Endothelial cell of umbilical vein (primary cell): ENCODE results near the gene MB21D2.

ENCODE experiments used
- EZH2 ChIP-seq: IDR thresholded peaks from 2 replicates; pipeline ENCODE4 v1.6.1; 2012; ENCODE audit warnings: borderline replicate concordance, low read depth, mild to moderate bottlenecking, moderate library complexity, low read length, inconsistent platforms; ENCODE audit not compliant: severe bottlenecking
- FOS ChIP-seq: IDR thresholded peaks from 2 replicates; pipeline ENCODE4 v1.6.1; 2011; ENCODE audit warnings: mild to moderate bottlenecking, low read length, moderate library complexity, borderline replicate concordance; ENCODE audit not compliant: insufficient read depth
- MYC ChIP-seq: IDR thresholded peaks from one replicate; pipeline ENCODE4 v1.6.1; 2011; ENCODE audit warnings: mild to moderate bottlenecking, low read depth, low read length
- POLR2A ChIP-seq: IDR thresholded peaks from 2 replicates; pipeline ENCODE4 v1.6.1; 2012; ENCODE audit warnings: low read depth, mild to moderate bottlenecking, control low read depth, low read length
- POLR2AphosphoS5 ChIP-seq: IDR thresholded peaks from 2 replicates; pipeline ENCODE4 v1.6.1; 2012; ENCODE audit warnings: low read depth, mild to moderate bottlenecking, control low read depth, low read length, moderate library complexity; ENCODE audit not compliant: insufficient read depth
- TF ChIP-seq, protein P1 (sequence below), 2 donors: IDR thresholded peaks; 1 replicate in 1 of 2; 2 replicates in 1 of 2; pipeline ENCODE4 v1.5.1; 2011; ENCODE audit warnings: low read length in 2 of 2, mild to moderate bottlenecking in 2 of 2, moderate library complexity in 2 of 2, control low read depth in 1 of 2, inconsistent platforms in 1 of 2, low read depth in 1 of 2; ENCODE audit not compliant: insufficient read depth in 1 of 2; ENCODE audit errors: extremely low read depth in 1 of 2
- TF ChIP-seq, protein P2 (sequence below): IDR thresholded peaks from 2 replicates; pipeline ENCODE4 v1.6.1; 2011; ENCODE audit not compliant: insufficient read depth, insufficient read length

DNA sequence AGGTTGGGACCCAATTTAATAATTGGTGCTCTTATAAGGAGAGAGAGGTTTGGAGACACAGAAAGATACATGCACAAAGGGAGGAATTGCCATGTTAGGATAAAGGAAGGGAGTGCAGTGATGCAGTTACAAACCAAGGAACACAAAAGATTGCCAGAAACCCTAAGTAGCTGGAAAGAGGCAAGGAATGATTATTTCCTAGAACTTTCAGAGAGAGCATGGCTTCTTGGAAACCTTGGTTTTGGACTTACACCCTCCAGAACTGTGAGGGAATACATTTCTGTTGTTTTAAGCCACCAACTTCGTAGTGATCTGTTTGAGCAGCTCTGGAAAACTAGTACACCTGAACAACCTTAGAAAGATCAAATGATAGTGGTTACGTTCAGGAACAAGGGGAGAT lies 25.0 kb upstream of the MB21D2 start:
- TF ChIP-seq, protein P1, sequence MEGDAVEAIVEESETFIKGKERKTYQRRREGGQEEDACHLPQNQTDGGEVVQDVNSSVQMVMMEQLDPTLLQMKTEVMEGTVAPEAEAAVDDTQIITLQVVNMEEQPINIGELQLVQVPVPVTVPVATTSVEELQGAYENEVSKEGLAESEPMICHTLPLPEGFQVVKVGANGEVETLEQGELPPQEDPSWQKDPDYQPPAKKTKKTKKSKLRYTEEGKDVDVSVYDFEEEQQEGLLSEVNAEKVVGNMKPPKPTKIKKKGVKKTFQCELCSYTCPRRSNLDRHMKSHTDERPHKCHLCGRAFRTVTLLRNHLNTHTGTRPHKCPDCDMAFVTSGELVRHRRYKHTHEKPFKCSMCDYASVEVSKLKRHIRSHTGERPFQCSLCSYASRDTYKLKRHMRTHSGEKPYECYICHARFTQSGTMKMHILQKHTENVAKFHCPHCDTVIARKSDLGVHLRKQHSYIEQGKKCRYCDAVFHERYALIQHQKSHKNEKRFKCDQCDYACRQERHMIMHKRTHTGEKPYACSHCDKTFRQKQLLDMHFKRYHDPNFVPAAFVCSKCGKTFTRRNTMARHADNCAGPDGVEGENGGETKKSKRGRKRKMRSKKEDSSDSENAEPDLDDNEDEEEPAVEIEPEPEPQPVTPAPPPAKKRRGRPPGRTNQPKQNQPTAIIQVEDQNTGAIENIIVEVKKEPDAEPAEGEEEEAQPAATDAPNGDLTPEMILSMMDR (IDR thresholded peaks at IDR 0.05; ENCODE audit: extremely low read depth in 1 of 2, insufficient read depth in 1 of 2, low read depth in 1 of 2, low read length in 2 of 2), result no peak
- TF ChIP-seq POLR2AphosphoS5 (no peak), POLR2A (no peak), EZH2 (no peak), FOS (no peak), MYC (no peak)
- TF ChIP-seq, protein P2, sequence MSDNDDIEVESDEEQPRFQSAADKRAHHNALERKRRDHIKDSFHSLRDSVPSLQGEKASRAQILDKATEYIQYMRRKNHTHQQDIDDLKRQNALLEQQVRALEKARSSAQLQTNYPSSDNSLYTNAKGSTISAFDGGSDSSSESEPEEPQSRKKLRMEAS, result no peak
